ENCODE results near the gene NACC1. TPM values are rescaled to one million over a fixed set of nuclear protein-coding genes. Genes with fewer than 3 reads are reported as not detected.

NACC1 gene
- total and polyA plus RNA-seq, 2 of the 13 experiments (the other 11 are each of a cell fraction or from before 2014, with no cell fraction given): 31.8 to 42.3 TPM

DNA sequence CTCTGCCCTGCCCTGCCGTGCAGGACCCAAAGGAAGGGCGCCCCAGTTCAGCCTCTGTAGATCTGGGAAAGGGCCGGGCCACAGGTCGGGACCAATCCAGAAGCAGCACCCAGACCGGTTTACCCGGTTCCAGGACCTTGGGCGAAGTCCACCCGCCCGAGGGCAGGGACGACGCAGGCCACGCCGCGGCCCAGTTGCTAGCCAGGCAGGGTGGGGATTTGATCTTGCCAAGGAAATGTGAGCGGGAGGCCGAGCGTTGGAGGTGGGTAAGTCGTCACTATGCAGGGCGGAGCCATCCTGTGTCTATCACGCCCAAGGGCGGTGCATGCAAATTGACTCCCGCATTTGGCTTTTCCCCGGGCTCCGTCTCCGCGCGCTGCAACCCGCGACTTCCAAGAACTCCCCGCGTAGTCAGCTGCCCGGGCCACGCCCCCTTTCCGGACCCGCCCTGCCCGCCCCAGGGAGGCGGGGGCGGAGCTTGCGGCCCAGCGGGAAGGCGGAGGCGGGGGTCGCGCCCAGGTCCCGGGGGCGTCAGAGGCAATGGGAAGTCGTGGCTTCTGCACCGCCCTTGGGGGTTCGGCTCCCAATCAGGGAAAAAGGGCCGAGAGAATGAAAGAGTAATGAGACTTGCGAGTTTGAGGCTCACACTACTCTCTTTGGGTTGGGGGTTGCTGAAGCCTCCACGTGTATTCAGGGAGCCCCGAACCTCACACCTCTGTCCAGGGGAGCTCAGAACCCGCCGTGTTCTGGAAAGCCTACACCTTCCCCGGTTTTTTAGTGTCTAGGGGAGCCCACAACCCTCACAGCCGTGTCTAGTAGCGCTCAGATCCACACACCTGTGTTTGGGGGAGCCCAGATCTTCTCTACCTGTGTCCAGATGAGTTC, 44.9 kb downstream of the NACC1 start (continued):
- TF ChIP-seq SALL1 (CRISPR knock-in tag; IDR thresholded peaks at IDR 0.05) (peak; percentile 89), ASH2L (IDR thresholded peaks at IDR 0.05; ENCODE audit: insufficient read length, low read depth, low read length) (peak; percentile 62), ZNF788 (CRISPR knock-in tag; IDR thresholded peaks at IDR 0.05; ENCODE audit: borderline replicate concordance) (peak; percentile 93; the same call in 1 of the 2 replicates), ZNF776 (CRISPR knock-in tag; IDR thresholded peaks at IDR 0.05) (peak; percentile 77; the same call in 1 of the 2 replicates), CBFB (CRISPR knock-in tag; IDR thresholded peaks at IDR 0.05) (peak; percentile 38; the same call in 1 of the 2 replicates), TBX2 (CRISPR knock-in tag; IDR thresholded peaks at IDR 0.05; ENCODE audit: borderline replicate concordance) (peak; percentile 89), NONO (IDR thresholded peaks at IDR 0.05) (no peak), NONO (CRISPR knock-in tag; conservative IDR thresholded peaks at IDR 0.05) (peak; percentile 62), ZNF605 (CRISPR knock-in tag; IDR thresholded peaks at IDR 0.05) (peak; percentile 92), ZNF17 (CRISPR knock-in tag; IDR thresholded peaks at IDR 0.05) (no peak), MAFG (CRISPR knock-in tag; IDR thresholded peaks at IDR 0.05) (no peak), ARID4A (CRISPR knock-in tag; IDR thresholded peaks at IDR 0.05; ENCODE audit: borderline replicate concordance) (peak; percentile 80; the same call in 1 of the 2 replicates)
- TF ChIP-seq, protein P1, sequence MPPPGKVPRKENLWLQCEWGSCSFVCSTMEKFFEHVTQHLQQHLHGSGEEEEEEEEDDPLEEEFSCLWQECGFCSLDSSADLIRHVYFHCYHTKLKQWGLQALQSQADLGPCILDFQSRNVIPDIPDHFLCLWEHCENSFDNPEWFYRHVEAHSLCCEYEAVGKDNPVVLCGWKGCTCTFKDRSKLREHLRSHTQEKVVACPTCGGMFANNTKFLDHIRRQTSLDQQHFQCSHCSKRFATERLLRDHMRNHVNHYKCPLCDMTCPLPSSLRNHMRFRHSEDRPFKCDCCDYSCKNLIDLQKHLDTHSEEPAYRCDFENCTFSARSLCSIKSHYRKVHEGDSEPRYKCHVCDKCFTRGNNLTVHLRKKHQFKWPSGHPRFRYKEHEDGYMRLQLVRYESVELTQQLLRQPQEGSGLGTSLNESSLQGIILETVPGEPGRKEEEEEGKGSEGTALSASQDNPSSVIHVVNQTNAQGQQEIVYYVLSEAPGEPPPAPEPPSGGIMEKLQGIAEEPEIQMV (CRISPR knock-in tag; IDR thresholded peaks at IDR 0.05; ENCODE audit: low read depth): peak; percentile 59; the same call in 1 of the 2 replicates
- TF ChIP-seq, protein P2, sequence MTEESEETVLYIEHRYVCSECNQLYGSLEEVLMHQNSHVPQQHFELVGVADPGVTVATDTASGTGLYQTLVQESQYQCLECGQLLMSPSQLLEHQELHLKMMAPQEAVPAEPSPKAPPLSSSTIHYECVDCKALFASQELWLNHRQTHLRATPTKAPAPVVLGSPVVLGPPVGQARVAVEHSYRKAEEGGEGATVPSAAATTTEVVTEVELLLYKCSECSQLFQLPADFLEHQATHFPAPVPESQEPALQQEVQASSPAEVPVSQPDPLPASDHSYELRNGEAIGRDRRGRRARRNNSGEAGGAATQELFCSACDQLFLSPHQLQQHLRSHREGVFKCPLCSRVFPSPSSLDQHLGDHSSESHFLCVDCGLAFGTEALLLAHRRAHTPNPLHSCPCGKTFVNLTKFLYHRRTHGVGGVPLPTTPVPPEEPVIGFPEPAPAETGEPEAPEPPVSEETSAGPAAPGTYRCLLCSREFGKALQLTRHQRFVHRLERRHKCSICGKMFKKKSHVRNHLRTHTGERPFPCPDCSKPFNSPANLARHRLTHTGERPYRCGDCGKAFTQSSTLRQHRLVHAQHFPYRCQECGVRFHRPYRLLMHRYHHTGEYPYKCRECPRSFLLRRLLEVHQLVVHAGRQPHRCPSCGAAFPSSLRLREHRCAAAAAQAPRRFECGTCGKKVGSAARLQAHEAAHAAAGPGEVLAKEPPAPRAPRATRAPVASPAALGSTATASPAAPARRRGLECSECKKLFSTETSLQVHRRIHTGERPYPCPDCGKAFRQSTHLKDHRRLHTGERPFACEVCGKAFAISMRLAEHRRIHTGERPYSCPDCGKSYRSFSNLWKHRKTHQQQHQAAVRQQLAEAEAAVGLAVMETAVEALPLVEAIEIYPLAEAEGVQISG (CRISPR knock-in tag; IDR thresholded peaks at IDR 0.05): peak; percentile 88
- TF ChIP-seq, protein P3, sequence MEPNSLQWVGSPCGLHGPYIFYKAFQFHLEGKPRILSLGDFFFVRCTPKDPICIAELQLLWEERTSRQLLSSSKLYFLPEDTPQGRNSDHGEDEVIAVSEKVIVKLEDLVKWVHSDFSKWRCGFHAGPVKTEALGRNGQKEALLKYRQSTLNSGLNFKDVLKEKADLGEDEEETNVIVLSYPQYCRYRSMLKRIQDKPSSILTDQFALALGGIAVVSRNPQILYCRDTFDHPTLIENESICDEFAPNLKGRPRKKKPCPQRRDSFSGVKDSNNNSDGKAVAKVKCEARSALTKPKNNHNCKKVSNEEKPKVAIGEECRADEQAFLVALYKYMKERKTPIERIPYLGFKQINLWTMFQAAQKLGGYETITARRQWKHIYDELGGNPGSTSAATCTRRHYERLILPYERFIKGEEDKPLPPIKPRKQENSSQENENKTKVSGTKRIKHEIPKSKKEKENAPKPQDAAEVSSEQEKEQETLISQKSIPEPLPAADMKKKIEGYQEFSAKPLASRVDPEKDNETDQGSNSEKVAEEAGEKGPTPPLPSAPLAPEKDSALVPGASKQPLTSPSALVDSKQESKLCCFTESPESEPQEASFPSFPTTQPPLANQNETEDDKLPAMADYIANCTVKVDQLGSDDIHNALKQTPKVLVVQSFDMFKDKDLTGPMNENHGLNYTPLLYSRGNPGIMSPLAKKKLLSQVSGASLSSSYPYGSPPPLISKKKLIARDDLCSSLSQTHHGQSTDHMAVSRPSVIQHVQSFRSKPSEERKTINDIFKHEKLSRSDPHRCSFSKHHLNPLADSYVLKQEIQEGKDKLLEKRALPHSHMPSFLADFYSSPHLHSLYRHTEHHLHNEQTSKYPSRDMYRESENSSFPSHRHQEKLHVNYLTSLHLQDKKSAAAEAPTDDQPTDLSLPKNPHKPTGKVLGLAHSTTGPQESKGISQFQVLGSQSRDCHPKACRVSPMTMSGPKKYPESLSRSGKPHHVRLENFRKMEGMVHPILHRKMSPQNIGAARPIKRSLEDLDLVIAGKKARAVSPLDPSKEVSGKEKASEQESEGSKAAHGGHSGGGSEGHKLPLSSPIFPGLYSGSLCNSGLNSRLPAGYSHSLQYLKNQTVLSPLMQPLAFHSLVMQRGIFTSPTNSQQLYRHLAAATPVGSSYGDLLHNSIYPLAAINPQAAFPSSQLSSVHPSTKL (CRISPR knock-in tag; IDR thresholded peaks at IDR 0.05): peak; percentile 79; the same call in 1 of the 2 replicates

All from HepG2 (cell line).